Measurements from ENCODE around the gene IFT80.

DNA sequence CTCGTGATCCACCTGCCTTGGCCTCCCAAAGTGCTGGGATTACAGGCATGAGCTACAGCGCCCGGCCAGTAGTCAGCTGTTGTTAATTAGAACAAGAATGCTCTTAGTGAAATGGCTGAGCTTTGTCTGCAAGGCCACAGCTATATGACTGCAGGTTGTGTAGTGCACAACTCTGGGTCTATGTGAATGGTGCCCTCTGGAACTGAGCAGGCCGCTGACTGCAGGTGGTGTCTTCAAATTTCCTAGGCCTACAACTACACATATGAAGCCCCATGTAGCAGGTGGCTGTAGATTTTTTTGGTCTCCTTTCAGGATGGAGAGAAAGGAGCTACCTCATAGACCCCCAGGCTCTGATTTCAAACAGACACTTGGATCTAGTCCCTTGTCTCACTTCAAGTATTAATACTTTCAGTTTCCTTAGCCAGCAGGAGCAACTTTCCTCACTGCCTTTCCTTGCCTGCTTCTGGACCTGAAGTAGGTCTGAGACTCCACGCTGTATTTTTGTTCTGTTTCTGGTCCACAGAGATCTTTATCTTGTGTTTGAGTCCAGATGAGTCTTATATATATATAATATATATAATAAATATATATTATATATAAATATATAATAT, 86.9 kb downstream of the IFT80 start:
- TF ChIP-seq EZH2 (IDR thresholded peaks at IDR 0.05; ENCODE audit: borderline replicate concordance) (no peak), EZH2phosphoT487 (IDR thresholded peaks at IDR 0.05; ENCODE audit: low read depth, severe bottlenecking, unreplicated experiment) (no peak)
- TF ChIP-seq, protein P1, sequence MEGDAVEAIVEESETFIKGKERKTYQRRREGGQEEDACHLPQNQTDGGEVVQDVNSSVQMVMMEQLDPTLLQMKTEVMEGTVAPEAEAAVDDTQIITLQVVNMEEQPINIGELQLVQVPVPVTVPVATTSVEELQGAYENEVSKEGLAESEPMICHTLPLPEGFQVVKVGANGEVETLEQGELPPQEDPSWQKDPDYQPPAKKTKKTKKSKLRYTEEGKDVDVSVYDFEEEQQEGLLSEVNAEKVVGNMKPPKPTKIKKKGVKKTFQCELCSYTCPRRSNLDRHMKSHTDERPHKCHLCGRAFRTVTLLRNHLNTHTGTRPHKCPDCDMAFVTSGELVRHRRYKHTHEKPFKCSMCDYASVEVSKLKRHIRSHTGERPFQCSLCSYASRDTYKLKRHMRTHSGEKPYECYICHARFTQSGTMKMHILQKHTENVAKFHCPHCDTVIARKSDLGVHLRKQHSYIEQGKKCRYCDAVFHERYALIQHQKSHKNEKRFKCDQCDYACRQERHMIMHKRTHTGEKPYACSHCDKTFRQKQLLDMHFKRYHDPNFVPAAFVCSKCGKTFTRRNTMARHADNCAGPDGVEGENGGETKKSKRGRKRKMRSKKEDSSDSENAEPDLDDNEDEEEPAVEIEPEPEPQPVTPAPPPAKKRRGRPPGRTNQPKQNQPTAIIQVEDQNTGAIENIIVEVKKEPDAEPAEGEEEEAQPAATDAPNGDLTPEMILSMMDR (IDR thresholded peaks at IDR 0.05; ENCODE audit: poor library complexity) = no peak
